B cell (primary cell): ENCODE data around the gene CCDC91. TPM values are rescaled to one million over a fixed set of nuclear protein-coding genes. Genes with fewer than 3 reads are reported as not detected.

Source experiments
- ATAC-seq: fragments of 200-7000 bp; cut with Tn5 transposase; one replicate; pipeline ENCODE4 v1.10.0; 2021; ENCODE audit warnings: low read depth, mild to moderate bottlenecking, moderate number of reproducible peaks, moderate library complexity
- CTCF ChIA-PET: fragments of 350-600 bp; sonication (Branson Sonifier 250); formaldehyde crosslinking; loops from one replicate; lab custom pipeline; 2021; ENCODE audit warnings: antibody characterized with exemption, inconsistent platforms; lab: Charles Lee
- POLR2A ChIA-PET: fragments of 350-600 bp; sonication (Branson Sonifier 250); formaldehyde crosslinking; loops from one replicate; lab custom pipeline; 2021; ENCODE audit warnings: antibody characterized with exemption; lab: Charles Lee
- DNase-seq: peaks from one replicate; pipeline ENCODE4 v3.0.0; 2013
- H2AFZ ChIP-seq: 2 replicates; pipeline ENCODE4 v1.6.1; 2012; ENCODE audit warnings: mild to moderate bottlenecking, low read depth, low read length; ENCODE audit not compliant: insufficient read depth, poor library complexity, severe bottlenecking
- H3K27ac ChIP-seq, 2 donors: 1 replicate in 1 of 2; 2 replicates in 1 of 2; pipeline ENCODE4 v1.5.1; 2012 to 2013; ENCODE audit warnings: low read length in 2 of 2, mild to moderate bottlenecking in 2 of 2, moderate library complexity in 1 of 2
- H3K27me3 ChIP-seq, 4 experiments: fragments of 200-600 bp in 1 of 4; sonication (generic) in 1 of 4; replicated peaks in 1 of 4; 1 replicate in 2 of 4; 2 replicates in 2 of 4; pipeline versions ENCODE4 v1.6.1 to v1.7.0; 2013 to 2016; ENCODE audit warnings: low read length in 3 of 4, mild to moderate bottlenecking in 2 of 4, mixed read lengths in 1 of 4, moderate library complexity in 1 of 4; ENCODE audit not compliant: insufficient read depth in 4 of 4, control insufficient read depth in 3 of 4; ENCODE audit errors: control extremely low read depth in 1 of 4
- H3K36me3 ChIP-seq, 2 experiments: replicated peaks in 1 of 2; 1 replicate in 1 of 2; 2 replicates in 1 of 2; pipeline versions ENCODE4 v1.6.1 to v1.7.1; 2013; ENCODE audit warnings: low read length in 1 of 2; ENCODE audit not compliant: insufficient read depth in 2 of 2, control insufficient read depth in 1 of 2; ENCODE audit errors: control extremely low read depth in 1 of 2, extremely low read depth in 1 of 2
- H3K4me1 ChIP-seq, 2 donors: fragments of 200-600 bp in 1 of 2; sonication (generic) in 1 of 2; 1 replicate in 1 of 2; 2 replicates in 1 of 2; pipeline versions ENCODE4 v1.5.1 to v1.6.1; 2013 to 2017; ENCODE audit warnings: low read length in 2 of 2; ENCODE audit not compliant: control insufficient read depth in 2 of 2, insufficient read depth in 2 of 2
- H3K4me2 ChIP-seq: replicated peaks from 2 replicates; pipeline ENCODE3; 2012; ENCODE audit warnings: mild to moderate bottlenecking, low read depth, low read length; ENCODE audit not compliant: poor library complexity, severe bottlenecking
- H3K4me3 ChIP-seq, 5 experiments: fragments of 200-600 bp in 1 of 5; sonication (generic) in 1 of 5; 1 replicate in 3 of 5; 2 replicates in 2 of 5; pipeline versions ENCODE4 v1.5.1 to v1.7.0; 2011 to 2016; ENCODE audit warnings: low read length in 4 of 5, mild to moderate bottlenecking in 4 of 5, low read depth in 2 of 5, control low read depth in 1 of 5, moderate library complexity in 1 of 5; ENCODE audit not compliant: insufficient read depth in 1 of 5; ENCODE audit errors: control extremely low read depth in 1 of 5, extremely low read depth in 1 of 5
- H3K79me2 ChIP-seq: fragments of 200-600 bp; sonication (generic); one replicate; pipeline ENCODE4 v1.6.0; 2016; ENCODE audit warnings: low read length; ENCODE audit not compliant: control insufficient read depth, insufficient read depth
- H3K9ac ChIP-seq: fragments of 200-600 bp; sonication (generic); 2 replicates; pipeline ENCODE4 v1.6.1; 2017; ENCODE audit warnings: mild to moderate bottlenecking, low read length, moderate library complexity
- H3K9me3 ChIP-seq, 3 donors: one replicate each; pipeline versions ENCODE4 v1.6.1 to v1.7.1; 2013; ENCODE audit warnings: low read length in 2 of 3; ENCODE audit not compliant: control insufficient read depth in 2 of 3, insufficient read depth in 1 of 3; ENCODE audit errors: control extremely low read depth in 1 of 3
- H4K20me1 ChIP-seq: 2 replicates; pipeline ENCODE4 v1.6.0; 2012; ENCODE audit warnings: mild to moderate bottlenecking, low read length; ENCODE audit not compliant: insufficient read depth, control insufficient read depth, poor library complexity, severe bottlenecking
- H3K27ac Mint-ChIP-seq: one replicate; pipeline ENCODE4 v1.8.0; 2021; ENCODE audit warnings: mixed read lengths
- H3K27me3 Mint-ChIP-seq: one replicate; pipeline ENCODE4 v1.8.0; 2021; ENCODE audit warnings: mixed read lengths
- H3K4me1 Mint-ChIP-seq: one replicate; pipeline ENCODE4 v1.8.0; 2021; ENCODE audit warnings: mixed read lengths
- H3K4me3 Mint-ChIP-seq: one replicate; pipeline ENCODE4 v1.8.0; 2021; ENCODE audit warnings: mixed read lengths
- H3K9me3 Mint-ChIP-seq: one replicate; pipeline ENCODE4 v1.8.0; 2022; ENCODE audit warnings: mixed read lengths; ENCODE audit not compliant: insufficient read depth
- CTCF ChIP-seq: fragments of 200-600 bp; IDR thresholded peaks from one replicate; pipeline ENCODE4 v1.8.0; 2022; ENCODE audit warnings: antibody characterized with exemption, mild to moderate bottlenecking
- EZH2 ChIP-seq: IDR thresholded peaks from 2 replicates; pipeline ENCODE4 v1.6.1; 2012; ENCODE audit warnings: borderline replicate concordance, low read depth, mild to moderate bottlenecking, moderate library complexity, low read length; ENCODE audit not compliant: insufficient read depth, poor library complexity, severe bottlenecking
- WGBS: methylation state at CpG from one replicate; pipeline ENCODE4 v1.1.5; 2013; ENCODE audit warnings: missing lambda C conversion rate; ENCODE audit not compliant: insufficient coverage; 5-methylcytosine and 5-hydroxymethylcytosine counted together
- intact Hi-C: fragments of 100-400 bp; cut with micrococcal nuclease; formaldehyde crosslinking; loops from one replicate; pipeline ENCODE4 v1.10.0; 2022
- polyA plus RNA-seq: library from polyadenylated mRNA; depleted of rRNA; stranded (reverse); fragments of >200 nt; gene quantifications from 2 replicates; pipeline ENCODE4 v1.2.3, GENCODE V29; 2012
- total RNA-seq, 2 donors: library from RNA; stranded (reverse); fragments of 120-200 nt in 1 of 2; gene quantifications; 1 replicate in 1 of 2; 2 replicates in 1 of 2; pipeline versions ENCODE4 v1.2.3 to v1.2.4, GENCODE V29; 2013 to 2022

CCDC91 gene
- total and polyA plus RNA-seq, 2 donors (not counting 1 experiment from before 2014, with no cell fraction given) = 10.9 to 64.8 TPM

GRCh38 chr12:28390206-28390605 lies 199.9 kb downstream of the CCDC91 start:
- Histone ChIP-seq H3K27me3 (no peaks in the 10 kb centered on the region), H4K20me1 (no peaks in the 10 kb centered on the region), H3K9me3 (no peaks in the 10 kb centered on the region), H3K4me2 (no peak overlapping the region), H3K27ac (no peak overlapping the region), H3K79me2 (no peaks in the 10 kb centered on the region), H3K4me3 (no peak overlapping the region), H3K4me1 (no peaks in the 10 kb centered on the region), H3K36me3 (peaks cover 6 to 7% of the 10 kb centered on the region in 2 experiments), H3K9ac (no peak overlapping the region), H2AFZ (no peak overlapping the region)
- no CpG with 5 or more reads among the region's 1 CpG for WGBS
- H3K9me3 Mint-ChIP-seq = peaks cover 3% of the 10 kb centered on the region
- ATAC-seq (no peak), DNase-seq (no peak)
- no peaks in the 10 kb centered on the region for H3K4me1 Mint-ChIP-seq
- H3K27me3 Mint-ChIP-seq = no peaks in the 10 kb centered on the region
- TF ChIP-seq EZH2 (no peak), CTCF (no peak)
- intact Hi-C loops = no loop called here
- CTCF ChIA-PET = no interaction called here
- H3K4me3 Mint-ChIP-seq = no peak overlapping the region
- H3K27ac Mint-ChIP-seq = no peak overlapping the region
- POLR2A ChIA-PET = no interaction called here

GRCh38 chr12:28390761-28391385 lies 200.6 kb downstream of the CCDC91 start:
- Histone ChIP-seq H2AFZ (no peak overlapping the region), H4K20me1 (no peaks in the 10 kb centered on the region), H3K27me3 (no peaks in the 10 kb centered on the region), H3K4me2 (no peak overlapping the region), H3K4me1 (no peaks in the 10 kb centered on the region), H3K4me3 (no peak overlapping the region), H3K36me3 (peaks cover 6 to 12% of the 10 kb centered on the region in 2 experiments), H3K9me3 (no peaks in the 10 kb centered on the region), H3K79me2 (no peaks in the 10 kb centered on the region), H3K27ac (no peak overlapping the region), H3K9ac (no peak overlapping the region)
- CTCF ChIA-PET = no interaction called here
- no peak for TF ChIP-seq EZH2
- TF ChIP-seq CTCF = no peak
- Mint-ChIP-seq H3K27me3 (no peaks in the 10 kb centered on the region), H3K4me1 (no peaks in the 10 kb centered on the region), H3K4me3 (no peak overlapping the region), H3K9me3 (peaks cover 3% of the 10 kb centered on the region), H3K27ac (no peak overlapping the region)
- intact Hi-C loops = no loop called here
- 100% methylated on average over 1 of the region's 4 CpGs for WGBS
- no peak for DNase-seq
- POLR2A ChIA-PET = no interaction called here
- ATAC-seq = no peak
